ENCODE results near the gene TJP3. TPM values are rescaled to one million over a fixed set of nuclear protein-coding genes. Genes with fewer than 3 reads are reported as not detected.

Gene TJP3
- polyA plus RNA-seq, 1 donor from 2014 or later = 0.15 TPM

DNA sequence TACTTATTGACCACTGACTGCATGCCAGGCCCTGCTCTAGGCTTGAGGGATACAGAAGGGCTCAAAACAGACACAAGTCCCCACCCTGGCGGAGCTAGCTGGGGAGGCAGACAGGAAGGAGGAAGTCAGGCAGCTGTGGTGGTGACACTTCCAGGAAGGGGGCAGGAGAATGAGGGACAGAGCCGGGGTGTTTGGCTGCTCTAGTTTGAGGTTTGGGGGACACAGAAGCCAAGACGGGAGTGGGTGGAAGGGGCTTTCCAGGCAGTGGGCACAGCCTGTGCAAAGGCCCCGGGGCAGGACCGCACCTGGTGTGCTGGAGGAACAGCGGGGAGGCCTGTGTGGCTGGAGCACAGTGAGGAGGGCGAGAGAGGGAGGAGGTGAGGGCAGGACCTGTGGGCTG lies 58.3 kb downstream of the TJP3 start:
- no peaks in the 10 kb centered on the region for H3F3A ChIP-seq (ENCODE audit: insufficient read depth, low read length, poor library complexity, severe bottlenecking)
- TF ChIP-seq MXI1 (conservative IDR thresholded peaks at IDR 0.05; ENCODE audit: poor library complexity, severe bottlenecking) (no peak), TAF1 (IDR thresholded peaks at IDR 0.05; ENCODE audit: low read depth) (no peak), CTCF (IDR thresholded peaks at IDR 0.05; ENCODE audit: poor library complexity, severe bottlenecking) (no peak), EP300 (conservative IDR thresholded peaks at IDR 0.05; ENCODE audit: poor library complexity, severe bottlenecking) (no peak), POLR2AphosphoS5 (IDR thresholded peaks at IDR 0.05) (no peak), REST (IDR thresholded peaks at IDR 0.05; ENCODE audit: borderline replicate concordance) (no peak), SMC3 (conservative IDR thresholded peaks at IDR 0.05; ENCODE audit: poor library complexity) (no peak), RAD21 (conservative IDR thresholded peaks at IDR 0.05) (no peak), EZH2 (IDR thresholded peaks at IDR 0.05; ENCODE audit: borderline replicate concordance, insufficient read depth, low read length, poor library complexity, severe bottlenecking) (no peak)
- no peaks in the 10 kb centered on the region for H3K79me2 ChIP-seq (replicated peaks; ENCODE audit: insufficient read depth, low read length)
- H3K4me2 ChIP-seq (ENCODE audit: low read length) = no peak overlapping the region
- H4K20me1 ChIP-seq (ENCODE audit: insufficient read depth) = no peaks in the 10 kb centered on the region
- no peak overlapping the region for H3K27ac ChIP-seq (ENCODE audit: low read length)
- no peaks in the 10 kb centered on the region for H3K27me3 ChIP-seq (ENCODE audit: insufficient read depth, low read depth, low read length)
- no peaks in the 10 kb centered on the region for H3K9me2 ChIP-seq (ENCODE audit: insufficient read depth, low read length)
- H3K9ac ChIP-seq (ENCODE audit: low read length) = no peak overlapping the region
- no peaks in the 10 kb centered on the region for H3K9me3 ChIP-seq (ENCODE audit: low read length)
- no peaks in the 10 kb centered on the region for H3K36me3 ChIP-seq (ENCODE audit: insufficient read depth, low read length)
- no peak overlapping the region for H3K4me3 ChIP-seq (ENCODE audit: low read length)
- no peak overlapping the region for H2AFZ ChIP-seq (ENCODE audit: low read depth, low read length)

DNA sequence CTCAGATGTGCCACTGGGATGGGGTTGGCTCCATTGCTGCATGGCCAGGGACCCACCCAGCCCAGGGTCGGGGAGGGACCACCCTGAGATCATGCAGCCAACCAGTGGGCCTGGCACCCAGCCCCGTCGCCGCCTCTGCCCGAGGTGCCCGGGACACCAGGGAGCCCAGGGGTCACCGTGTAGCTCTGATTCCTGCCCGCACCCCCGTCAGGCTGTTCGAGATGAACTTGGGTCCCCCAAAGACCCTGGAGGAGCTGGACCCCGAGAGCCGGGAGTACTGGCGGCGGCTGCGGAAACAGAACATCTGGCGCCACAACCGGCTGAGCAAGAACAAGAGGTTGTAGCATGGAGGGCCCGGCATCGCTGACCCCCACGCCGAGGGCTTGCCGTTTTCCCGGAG lies 58.9 kb downstream of the TJP3 start:
- H3F3A ChIP-seq (ENCODE audit: insufficient read depth, low read length, poor library complexity, severe bottlenecking) = no peaks in the 10 kb centered on the region
- no peaks in the 10 kb centered on the region for H3K27me3 ChIP-seq (ENCODE audit: insufficient read depth, low read depth, low read length)
- no peaks in the 10 kb centered on the region for H3K9me2 ChIP-seq (ENCODE audit: insufficient read depth, low read length)
- no peaks in the 10 kb centered on the region for H4K20me1 ChIP-seq (ENCODE audit: insufficient read depth)
- H3K9ac ChIP-seq (ENCODE audit: low read length) = no peak overlapping the region
- H2AFZ ChIP-seq (ENCODE audit: low read depth, low read length) = no peak overlapping the region
- no peak overlapping the region for H3K27ac ChIP-seq (ENCODE audit: low read length)
- no peaks in the 10 kb centered on the region for H3K36me3 ChIP-seq (ENCODE audit: insufficient read depth, low read length)
- no peak for TF ChIP-seq CTCF (IDR thresholded peaks at IDR 0.05; ENCODE audit: poor library complexity, severe bottlenecking)
- no peak for TF ChIP-seq EZH2 (IDR thresholded peaks at IDR 0.05; ENCODE audit: borderline replicate concordance, insufficient read depth, low read length, poor library complexity, severe bottlenecking)
- TF ChIP-seq RAD21 (conservative IDR thresholded peaks at IDR 0.05) = no peak
- TF ChIP-seq POLR2AphosphoS5 (IDR thresholded peaks at IDR 0.05) = no peak
- TF ChIP-seq MXI1 (conservative IDR thresholded peaks at IDR 0.05; ENCODE audit: poor library complexity, severe bottlenecking) = no peak
- no peak for TF ChIP-seq EP300 (conservative IDR thresholded peaks at IDR 0.05; ENCODE audit: poor library complexity, severe bottlenecking)
- H3K9me3 ChIP-seq (ENCODE audit: low read length) = no peaks in the 10 kb centered on the region
- no peak overlapping the region for H3K4me3 ChIP-seq (ENCODE audit: low read length)
- no peak overlapping the region for H3K4me2 ChIP-seq (ENCODE audit: low read length)
- H3K79me2 ChIP-seq (replicated peaks; ENCODE audit: insufficient read depth, low read length) = no peaks in the 10 kb centered on the region

Measured in neural cell (in vitro differentiated cells).